SK-N-MC (cell line): ENCODE measurements around the gene SNAI3.

Experiments
- DNase-seq: peaks from one replicate; pipeline ENCODE4 v3.0.0-alpha.2; 2011; ENCODE audit warnings: low read depth, low spot score
- H3K27ac ChIP-seq: fragments of 200-600 bp; sonication (generic); 2 replicates; pipeline ENCODE4 v1.5.1; 2016; ENCODE audit warnings: mixed run types
- H3K36me3 ChIP-seq: fragments of 200-600 bp; sonication (generic); 2 replicates; pipeline ENCODE4 v1.6.1; 2017; ENCODE audit warnings: antibody characterized with exemption, low read length, mixed read lengths; ENCODE audit not compliant: insufficient read depth
- H3K4me3 ChIP-seq: fragments of 200-600 bp; sonication (generic); 2 replicates; pipeline ENCODE4 v1.5.1; 2016
- H3K9ac ChIP-seq: fragments of 200-600 bp; sonication (generic); 2 replicates; pipeline ENCODE4 v1.8.0; 2017; ENCODE audit warnings: mixed run types, mixed read lengths; ENCODE audit not compliant: insufficient read length
- H3K9me3 ChIP-seq: fragments of 200-600 bp; sonication (generic); 2 replicates; pipeline ENCODE4 v1.6.1; 2017; ENCODE audit warnings: low read depth, mild to moderate bottlenecking, antibody characterized with exemption, low read length, moderate library complexity, mixed read lengths
- EZH2 ChIP-seq: fragments of 200-600 bp; sonication (generic); IDR thresholded peaks from one replicate; pipeline ENCODE4 v1.6.1; 2017; ENCODE audit warnings: antibody characterized with exemption
- FOXP2 ChIP-seq: optimal IDR thresholded peaks from 2 replicates; pipeline ENCODE3; 2011; ENCODE audit warnings: mild to moderate bottlenecking, moderate library complexity; ENCODE audit not compliant: insufficient read depth; ENCODE audit errors: extremely low read length, control extremely low read depth
- POLR2AphosphoS5 ChIP-seq: IDR thresholded peaks from 2 replicates; pipeline ENCODE4 v1.6.1; 2012; ENCODE audit warnings: mild to moderate bottlenecking, low read depth, low read length, borderline replicate concordance

The SNAI3 gene

DNA sequence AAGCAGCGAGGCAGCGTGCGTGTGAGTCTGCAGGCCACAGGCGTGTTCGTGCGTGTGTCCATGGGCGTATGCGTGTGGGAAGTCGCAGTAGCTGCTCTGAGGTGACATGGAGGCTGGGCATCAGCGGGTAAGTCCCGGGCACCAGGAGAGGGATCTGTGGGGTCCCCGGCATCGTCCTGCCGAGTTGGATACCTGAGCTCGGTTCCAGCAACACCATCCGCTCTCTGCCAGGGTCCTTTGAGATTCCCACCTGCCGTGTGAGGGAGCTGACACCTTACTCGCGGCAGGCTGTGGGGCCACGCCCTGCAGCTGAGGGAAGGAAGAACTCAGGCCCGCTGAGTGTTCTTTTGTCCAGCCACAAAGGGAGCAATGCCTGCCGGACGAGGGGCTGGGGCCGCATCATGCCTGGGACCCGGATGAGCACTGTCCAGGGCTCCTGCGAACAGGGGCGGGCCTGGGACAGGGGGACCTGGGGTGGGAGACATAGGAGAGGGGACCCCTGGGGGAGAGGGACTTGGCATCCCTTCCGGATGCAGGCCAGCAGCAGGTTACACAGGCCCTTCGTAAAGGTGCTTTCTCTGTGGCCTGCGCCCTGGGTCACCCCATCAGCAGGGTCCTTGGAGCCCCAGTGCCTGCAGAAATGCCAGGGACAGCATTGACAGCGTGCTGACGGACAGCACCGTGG lies 5.0 kb upstream of the SNAI3 start:
- Histone ChIP-seq H3K9me3 (no peaks in the 10 kb centered on the region), H3K9ac (no peak overlapping the region), H3K27ac (no peak overlapping the region), H3K4me3 (no peak overlapping the region), H3K36me3 (no peaks in the 10 kb centered on the region)
- no peak for TF ChIP-seq POLR2AphosphoS5
- no peak for TF ChIP-seq EZH2
- no peak for TF ChIP-seq FOXP2
- no peak for DNase-seq

DNA sequence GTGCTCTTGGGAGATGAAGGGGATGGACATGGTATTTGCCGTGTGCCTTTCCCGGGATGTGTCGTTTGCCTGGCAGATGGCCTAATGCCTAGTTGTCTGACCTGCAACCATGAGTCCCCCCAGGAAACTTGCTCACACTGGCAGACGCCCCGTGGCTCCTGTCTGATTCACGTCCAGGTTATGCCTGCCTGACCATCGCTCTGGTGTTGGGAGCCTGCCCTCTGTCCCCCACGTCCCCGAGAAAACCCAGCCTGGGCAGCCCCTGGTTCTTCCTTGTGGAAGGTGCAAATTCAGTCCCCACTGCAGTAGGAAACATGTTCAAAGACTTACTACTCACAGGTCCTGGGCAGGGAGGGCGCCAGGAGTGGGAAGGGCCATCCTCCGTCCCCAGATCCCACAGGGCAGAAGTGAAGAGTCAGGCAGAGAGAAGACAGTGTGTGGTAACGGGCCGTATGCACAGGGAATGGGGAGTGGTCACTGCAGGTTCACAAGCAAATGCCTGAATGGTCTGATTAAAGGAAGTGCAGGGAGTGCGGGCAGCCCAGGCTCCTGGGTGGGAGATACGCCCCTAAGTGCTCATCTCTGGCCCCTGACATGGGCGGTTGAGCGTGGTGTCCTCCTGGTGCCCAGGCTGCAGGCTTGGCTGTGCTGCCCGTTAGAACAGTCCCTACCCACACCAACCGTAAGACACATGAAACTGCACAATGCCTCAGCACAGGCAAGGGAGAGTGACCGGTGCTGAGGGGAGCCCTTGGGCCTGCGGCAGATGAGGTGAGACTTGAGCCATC lies 4.2 kb upstream of the SNAI3 start:
- TF ChIP-seq EZH2 (no peak), POLR2AphosphoS5 (no peak), FOXP2 (no peak)
- Histone ChIP-seq H3K4me3 (no peak overlapping the region), H3K9ac (no peak overlapping the region), H3K27ac (no peak overlapping the region), H3K9me3 (no peaks in the 10 kb centered on the region), H3K36me3 (no peaks in the 10 kb centered on the region)
- no peak for DNase-seq

DNA sequence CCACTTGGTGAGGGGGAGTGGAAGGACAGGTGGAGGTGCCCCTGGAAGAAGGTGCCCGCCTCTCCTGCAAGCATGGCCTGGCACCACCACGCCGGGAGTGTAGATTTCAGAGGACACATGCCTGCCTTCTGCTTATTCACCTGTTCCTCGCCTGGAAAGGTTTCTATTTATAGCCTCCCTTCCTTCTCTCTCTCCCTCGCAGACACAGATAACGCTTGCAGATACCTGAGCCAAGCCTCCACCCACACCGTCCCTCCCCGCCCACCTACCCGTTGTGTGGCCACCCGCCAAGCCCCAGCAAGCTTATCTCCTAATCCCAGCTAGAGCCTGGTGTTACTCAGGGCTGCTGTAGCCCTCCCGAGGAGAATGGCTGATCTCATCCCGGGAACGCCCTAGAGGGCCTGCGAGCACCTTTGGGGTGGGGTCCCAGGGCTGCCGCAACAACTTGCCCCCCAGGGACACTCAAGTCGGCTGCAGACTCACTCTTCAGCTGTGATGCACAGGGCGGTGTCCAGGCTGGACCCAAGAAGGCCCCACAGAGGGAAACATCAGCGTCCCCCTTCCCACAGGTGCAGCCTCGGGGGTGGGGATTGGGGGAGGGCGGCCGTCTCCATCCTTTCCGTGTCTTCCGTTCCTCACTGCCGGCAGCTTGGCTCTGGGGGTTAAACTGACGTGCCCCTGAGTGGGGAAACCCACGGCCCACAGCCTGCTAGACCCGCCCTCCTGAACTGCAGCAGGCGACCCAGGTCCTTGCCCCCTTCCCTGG lies 1.9 kb upstream of the SNAI3 start:
- DNase-seq: no peak
- no peak overlapping the region for H3K4me3 ChIP-seq
- no peaks in the 10 kb centered on the region for H3K36me3 ChIP-seq
- no peak overlapping the region for H3K9ac ChIP-seq
- H3K9me3 ChIP-seq: no peaks in the 10 kb centered on the region
- no peak for TF ChIP-seq FOXP2
- no peak for TF ChIP-seq POLR2AphosphoS5
- no peak for TF ChIP-seq EZH2
- no peak overlapping the region for H3K27ac ChIP-seq

DNA sequence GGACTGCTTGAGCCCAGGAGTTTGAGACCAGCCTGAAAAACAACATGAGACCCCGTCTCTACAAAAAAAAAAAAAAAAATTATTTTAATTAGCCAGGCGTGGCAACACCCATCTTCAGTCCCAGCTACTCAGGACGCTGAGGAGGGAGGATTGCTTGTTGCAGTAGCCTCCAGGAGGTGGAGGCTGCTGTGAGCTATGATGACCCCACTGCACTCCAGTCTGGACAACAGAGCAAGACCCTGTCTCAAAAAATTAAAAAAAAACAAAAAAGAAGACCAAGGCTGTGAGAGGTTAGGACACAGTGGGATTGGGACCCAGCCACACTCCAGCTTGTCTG lies 1.3 kb upstream of the SNAI3 start:
- Histone ChIP-seq H3K4me3 (no peak overlapping the region), H3K9me3 (no peaks in the 10 kb centered on the region), H3K36me3 (no peaks in the 10 kb centered on the region), H3K27ac (no peak overlapping the region), H3K9ac (no peak overlapping the region)
- TF ChIP-seq EZH2 (no peak), POLR2AphosphoS5 (no peak), FOXP2 (no peak)
- no peak for DNase-seq

DNA sequence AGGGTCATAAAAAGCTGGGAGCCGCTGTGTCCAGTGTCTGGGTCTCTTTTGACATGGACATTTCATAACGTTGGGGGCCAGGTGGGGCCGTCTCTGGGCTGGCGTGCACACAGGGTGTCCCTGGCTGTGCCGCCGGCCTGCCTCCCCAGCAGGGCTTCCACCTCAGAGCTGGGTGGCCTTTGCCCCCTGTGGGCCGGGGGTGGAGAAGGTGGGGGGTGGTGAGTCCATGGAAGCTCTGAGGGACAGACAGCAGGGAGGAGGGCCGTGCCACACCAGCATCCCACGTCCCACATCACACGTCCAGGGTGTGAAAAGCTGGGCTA lies 908 bp upstream of the SNAI3 start:
- no peaks in the 10 kb centered on the region for H3K9me3 ChIP-seq
- no peak for DNase-seq
- H3K36me3 ChIP-seq: no peaks in the 10 kb centered on the region
- TF ChIP-seq EZH2 (no peak), POLR2AphosphoS5 (no peak), FOXP2 (no peak)
- no peak overlapping the region for H3K9ac ChIP-seq
- no peak overlapping the region for H3K27ac ChIP-seq
- H3K4me3 ChIP-seq: no peak overlapping the region

DNA sequence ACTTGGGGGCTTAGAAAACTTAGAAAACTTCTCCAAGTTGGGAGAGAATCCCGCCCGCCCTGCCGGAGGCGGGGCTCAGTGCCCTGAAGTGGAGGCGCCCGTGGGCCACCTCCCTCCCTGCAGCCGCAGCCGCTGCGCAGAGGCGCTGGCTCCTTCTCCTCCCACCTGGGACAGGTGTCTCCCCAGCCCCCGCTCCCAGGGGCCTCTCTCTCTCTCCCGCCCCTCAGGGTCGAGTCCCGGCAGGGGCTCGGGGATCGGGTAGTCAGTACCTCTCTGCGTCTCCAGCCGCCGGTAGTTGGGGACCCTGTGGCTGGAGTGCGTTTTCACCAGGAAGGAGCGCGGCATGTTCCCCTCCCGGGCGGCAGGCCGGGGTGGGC lies 257 bp downstream of the SNAI3 start:
- H3K9ac ChIP-seq: no peak overlapping the region
- peak overlapping the region; percentile 74 for H3K4me3 ChIP-seq
- TF ChIP-seq EZH2 (no peak), POLR2AphosphoS5 (no peak), FOXP2 (no peak)
- H3K9me3 ChIP-seq: no peaks in the 10 kb centered on the region
- H3K36me3 ChIP-seq: no peaks in the 10 kb centered on the region
- no peak for DNase-seq
- H3K27ac ChIP-seq: no peak overlapping the region

DNA sequence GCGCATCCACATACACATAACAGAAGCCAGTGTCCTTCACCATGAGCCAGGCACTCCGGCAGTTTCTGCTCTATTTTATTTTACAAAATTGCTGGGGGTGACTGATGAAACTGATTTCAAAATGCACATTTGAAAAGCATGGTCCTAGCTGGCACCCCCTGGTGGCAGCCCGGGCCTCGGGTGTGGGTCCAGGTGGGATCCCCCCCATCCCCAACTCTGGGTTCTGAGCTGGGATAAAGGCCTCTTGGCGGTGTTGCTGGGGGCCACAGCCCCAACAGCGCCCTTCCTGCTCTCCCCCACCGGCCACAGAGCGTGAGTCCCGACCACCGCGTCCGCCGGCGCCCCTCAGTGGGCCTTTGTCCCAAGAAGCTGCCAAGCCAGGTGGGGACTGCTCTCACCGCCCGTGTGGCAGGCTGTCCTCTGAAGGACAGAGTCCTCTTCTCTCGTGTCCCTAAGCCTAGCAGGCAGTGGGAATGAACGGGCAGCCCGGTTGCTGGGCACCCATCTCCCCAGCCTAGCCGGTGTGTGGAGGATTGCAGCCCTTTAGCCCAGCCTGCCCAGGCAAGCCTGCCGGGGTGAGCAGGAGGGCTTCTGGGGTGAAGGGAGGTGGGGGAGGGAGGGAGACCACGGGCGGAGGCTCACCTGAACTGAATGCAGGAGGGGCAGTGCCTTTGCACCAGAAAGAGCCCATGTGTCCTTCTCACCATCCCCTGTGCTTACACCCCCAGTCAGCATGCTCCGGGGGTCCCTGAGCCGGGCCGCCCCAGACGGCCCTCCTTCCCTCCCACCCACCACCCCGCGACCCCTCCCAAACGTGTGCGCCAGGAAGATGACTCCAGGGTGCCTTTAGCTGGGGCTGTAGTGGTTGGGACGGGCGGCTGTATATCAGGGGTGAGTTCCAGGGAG lies 898 bp downstream of the SNAI3 start:
- H3K36me3 ChIP-seq: no peaks in the 10 kb centered on the region
- no peaks in the 10 kb centered on the region for H3K9me3 ChIP-seq
- H3K4me3 ChIP-seq: peak overlapping the region; percentile 74
- TF ChIP-seq FOXP2 (no peak), POLR2AphosphoS5 (no peak), EZH2 (no peak)
- no peak overlapping the region for H3K9ac ChIP-seq
- DNase-seq: no peak
- H3K27ac ChIP-seq: no peak overlapping the region
